DND-41 (cell line): ENCODE data around the gene TAF1A.

Experiments
- EZH2 ChIP-seq: IDR thresholded peaks from 3 replicates; pipeline ENCODE4 v1.6.1; 2012; ENCODE audit warnings: borderline replicate concordance, low read depth, mild to moderate bottlenecking, moderate library complexity, low read length, inconsistent platforms; ENCODE audit not compliant: severe bottlenecking
- TF ChIP-seq, protein P1 (sequence below): IDR thresholded peaks from 2 replicates; pipeline ENCODE4 v1.5.1; 2012; ENCODE audit warnings: borderline replicate concordance, low read length, moderate library complexity, mild to moderate bottlenecking; ENCODE audit not compliant: poor library complexity, severe bottlenecking; ENCODE audit errors: extremely low read depth

DNA sequence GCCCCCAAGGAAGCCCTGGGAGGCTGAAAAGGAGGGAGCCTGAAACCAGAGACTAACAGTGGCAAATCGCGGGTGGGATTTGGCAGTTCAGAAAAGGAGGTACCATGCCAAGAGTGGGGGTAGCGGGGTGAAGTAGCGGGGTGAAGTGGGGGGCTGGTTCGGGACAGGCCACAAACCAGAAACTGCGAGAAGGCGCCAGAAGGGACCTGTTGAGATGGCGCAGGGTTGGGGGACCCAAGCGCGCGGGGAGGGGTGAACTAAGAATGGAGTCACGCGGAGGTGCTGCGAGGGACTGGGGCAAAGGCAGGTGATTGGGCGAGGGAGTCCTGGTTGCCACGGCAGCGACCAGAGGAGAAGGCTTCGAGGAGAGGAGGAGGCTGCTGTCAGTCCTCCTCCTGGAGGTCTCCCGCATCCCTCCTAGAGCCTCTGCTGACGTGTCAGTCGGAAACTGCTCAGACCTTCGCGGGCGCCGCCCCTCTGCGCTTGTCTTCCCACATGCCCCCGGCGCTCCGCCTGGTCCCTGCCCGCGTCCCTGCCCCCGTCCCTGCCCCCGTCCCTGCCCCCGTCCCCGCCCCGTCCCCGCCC is 27.7 kb upstream of the TAF1A start:
- TF ChIP-seq, protein P1, sequence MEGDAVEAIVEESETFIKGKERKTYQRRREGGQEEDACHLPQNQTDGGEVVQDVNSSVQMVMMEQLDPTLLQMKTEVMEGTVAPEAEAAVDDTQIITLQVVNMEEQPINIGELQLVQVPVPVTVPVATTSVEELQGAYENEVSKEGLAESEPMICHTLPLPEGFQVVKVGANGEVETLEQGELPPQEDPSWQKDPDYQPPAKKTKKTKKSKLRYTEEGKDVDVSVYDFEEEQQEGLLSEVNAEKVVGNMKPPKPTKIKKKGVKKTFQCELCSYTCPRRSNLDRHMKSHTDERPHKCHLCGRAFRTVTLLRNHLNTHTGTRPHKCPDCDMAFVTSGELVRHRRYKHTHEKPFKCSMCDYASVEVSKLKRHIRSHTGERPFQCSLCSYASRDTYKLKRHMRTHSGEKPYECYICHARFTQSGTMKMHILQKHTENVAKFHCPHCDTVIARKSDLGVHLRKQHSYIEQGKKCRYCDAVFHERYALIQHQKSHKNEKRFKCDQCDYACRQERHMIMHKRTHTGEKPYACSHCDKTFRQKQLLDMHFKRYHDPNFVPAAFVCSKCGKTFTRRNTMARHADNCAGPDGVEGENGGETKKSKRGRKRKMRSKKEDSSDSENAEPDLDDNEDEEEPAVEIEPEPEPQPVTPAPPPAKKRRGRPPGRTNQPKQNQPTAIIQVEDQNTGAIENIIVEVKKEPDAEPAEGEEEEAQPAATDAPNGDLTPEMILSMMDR: no peak
- no peak for TF ChIP-seq EZH2
